Amniotic stem cell (primary cell): ENCODE results near the gene CYREN.
"Not testable (repeated sequence)": the region's sequence is repeated elsewhere in the genome, so short reads cannot be mapped to it uniquely, and the experiment has no call there.

Experiments
- DNase-seq: peaks from one replicate; lab custom pipeline; 2025; lab: John Stamatoyannopoulos, UW

CYREN gene

GRCh38 chr7:135170274-135170997 is at the start of gene CYREN:
CYREN (minus strand) TSS chr7:135170707; CDS start chr7:135168922, 1,785 bp downstream.
- DNase-seq, result peak; percentile 92

- DNase-seq, result no peak
Measured at GRCh38 chr7:135217645-135218509, 47.4 kb upstream of the CYREN start.

- DNase-seq, result no peak
Measured at GRCh38 chr7:135215698-135216097, 45.2 kb upstream of the CYREN start.

- DNase-seq, result no peak
Measured at GRCh38 chr7:135215180-135215579, 44.7 kb upstream of the CYREN start.

GRCh38 chr7:135213831-135214230 is 43.3 kb upstream of the CYREN start:
- DNase-seq, result no peak

- DNase-seq, result not testable (repeated sequence)
Measured at GRCh38 chr7:135211946-135212685, 41.6 kb upstream of the CYREN start.

- DNase-seq, result peak; percentile 87
Measured at GRCh38 chr7:135211179-135211945, 40.9 kb upstream of the CYREN start, which contains the start of gene WDR91. WDR91 (minus strand) TSS chr7:135211526; CDS start chr7:135211502, 24 bp downstream.

GRCh38 chr7:135210888-135211178 is 40.3 kb upstream of the CYREN start:
- DNase-seq, result no peak

GRCh38 chr7:135209225-135209834 is 38.8 kb upstream of the CYREN start:
- DNase-seq, result no peak

GRCh38 chr7:135208102-135208793 is 37.7 kb upstream of the CYREN start:
- no peak for DNase-seq

GRCh38 chr7:135207406-135208101 is 37.0 kb upstream of the CYREN start:
- DNase-seq, result no peak

GRCh38 chr7:135206941-135207391 is 36.5 kb upstream of the CYREN start:
- no peak for DNase-seq

- no peak for DNase-seq
Measured at GRCh38 chr7:135205850-135206249, 35.3 kb upstream of the CYREN start.

- no peak for DNase-seq
Measured at GRCh38 chr7:135204876-135205275, 34.4 kb upstream of the CYREN start.

GRCh38 chr7:135204341-135204749 is 33.8 kb upstream of the CYREN start:
- DNase-seq, result no peak

GRCh38 chr7:135201350-135201749 is 30.8 kb upstream of the CYREN start:
- DNase-seq, result no peak

GRCh38 chr7:135200821-135201331 is 30.4 kb upstream of the CYREN start:
- no peak for DNase-seq

GRCh38 chr7:135199439-135199838 is 28.9 kb upstream of the CYREN start:
- no peak for DNase-seq

GRCh38 chr7:135197906-135198655 is 27.6 kb upstream of the CYREN start:
- DNase-seq, result no peak
